Stimulated activated CD4-positive, alpha-beta T cell treated with anti-CD3 and anti-CD28 coated beads, TNF-alpha, amount 100 ng/mL, for 1 hour (primary cell): ENCODE results near the gene GAL3ST1.
"Not testable (repeated sequence)": the region's sequence is repeated elsewhere in the genome, so short reads cannot be mapped to it uniquely, and the experiment has no call there.

Source experiments
- DNase-seq, 3 donors: peaks; one replicate each; pipeline ENCODE4 v3.0.0-alpha.2; 2020; ENCODE audit warnings: low read depth in 3 of 3, low spot score in 1 of 3

GAL3ST1 gene

DNA sequence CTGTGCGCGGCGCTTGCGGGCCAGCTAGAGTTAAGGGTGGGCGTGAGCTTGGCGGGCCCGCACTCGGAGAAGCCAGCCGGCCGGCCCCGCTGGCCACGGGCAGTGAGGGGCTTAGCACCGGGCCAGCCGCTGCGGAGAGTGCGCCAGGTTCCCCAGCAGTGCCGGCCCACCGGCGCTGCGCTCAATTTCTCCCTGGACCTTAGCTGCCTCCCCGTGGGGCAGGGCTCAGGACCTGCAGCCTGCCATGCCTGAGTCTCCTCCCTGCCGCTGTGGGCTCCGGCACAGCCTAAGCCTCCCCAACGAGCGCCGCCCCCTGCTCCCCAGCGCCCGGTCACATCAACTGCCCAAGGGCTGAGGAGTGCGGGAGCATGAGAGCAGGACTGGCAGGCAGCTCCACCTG, 22.4 kb upstream of the GAL3ST1 start:
- no peak for DNase-seq

DNA sequence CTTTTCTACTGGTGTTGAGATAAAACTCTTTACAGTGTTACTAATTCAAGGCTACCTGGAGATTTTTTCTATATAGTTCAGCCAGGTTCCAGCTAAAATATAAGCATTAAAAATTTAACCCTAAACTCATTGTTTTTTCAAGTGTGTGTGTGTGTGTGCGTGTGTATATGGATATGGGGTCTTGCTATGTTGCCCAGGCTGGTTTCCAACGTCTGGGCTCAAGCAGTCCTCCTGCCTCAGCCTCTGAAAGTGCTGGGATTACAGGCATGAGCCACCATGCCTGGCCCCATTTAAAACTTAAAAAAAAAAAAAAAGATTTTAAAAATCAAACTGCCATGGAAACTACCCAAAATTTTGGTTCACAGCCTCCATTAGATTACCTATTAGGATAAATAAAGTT, 21.7 kb upstream of the GAL3ST1 start:
- no peak for DNase-seq

DNA sequence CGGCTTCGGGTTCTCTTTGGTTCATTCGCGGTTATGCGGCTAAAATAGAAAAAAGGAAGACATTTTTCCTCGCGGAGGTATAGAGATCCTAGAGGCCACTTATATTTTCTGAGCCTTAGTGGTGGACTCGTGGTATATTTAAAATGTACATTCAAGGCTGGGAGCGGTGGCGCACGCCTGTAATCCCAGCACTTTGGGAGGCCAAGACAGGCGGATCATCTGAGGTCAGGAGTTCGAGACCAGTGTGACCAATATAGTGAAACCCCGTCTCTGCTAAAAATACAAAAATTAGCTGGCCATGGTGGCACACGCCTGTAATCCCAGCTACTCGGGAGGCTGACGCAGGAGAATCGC, 17.9 kb upstream of the GAL3ST1 start:
- DNase-seq, result not testable (repeated sequence)

DNA sequence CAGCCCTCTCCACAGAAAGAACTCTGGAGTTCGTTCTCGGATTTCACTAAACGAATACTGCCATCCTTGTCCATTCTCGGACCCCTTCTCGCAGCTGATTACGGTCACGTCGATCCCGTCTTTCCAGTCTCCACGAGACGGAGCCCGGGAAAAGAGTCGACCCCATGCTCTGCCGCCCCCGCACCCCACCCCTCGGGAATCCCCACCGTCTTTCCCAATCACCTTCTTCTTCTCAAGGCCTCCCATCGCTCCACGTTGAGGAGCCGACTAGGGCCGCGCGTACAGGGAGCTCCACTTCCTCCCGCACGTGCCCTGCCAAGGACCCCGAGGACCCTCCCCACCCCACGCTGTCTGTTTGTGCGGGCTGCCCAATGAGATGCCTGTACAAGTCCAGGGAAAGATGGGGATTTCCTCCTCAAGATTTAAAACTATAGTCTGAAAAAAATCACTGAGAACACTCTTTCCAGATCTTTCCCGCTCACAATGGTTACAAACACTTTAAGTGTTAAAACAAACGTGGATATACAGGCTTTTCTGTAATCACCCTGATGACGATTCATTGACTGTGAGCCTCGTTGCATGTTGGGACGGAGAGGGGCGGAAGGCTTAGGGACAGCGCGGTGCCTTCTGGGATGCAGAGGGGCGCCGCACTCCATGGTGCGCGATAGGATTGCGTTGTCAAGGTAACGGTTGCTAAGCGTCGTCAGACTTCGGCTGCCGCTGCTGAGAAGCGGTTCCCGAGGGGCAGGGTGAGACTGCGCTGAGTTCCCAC, 17.3 kb upstream of the GAL3ST1 start, which contains the start of gene PES1:
Gene PES1 (minus strand): TSS at position 323 of the 772 bp plus-strand sequence. CDS start 77 bp downstream, at position 246.
- DNase-seq, result peak; percentile 83 to 93 (median 92)

DNA sequence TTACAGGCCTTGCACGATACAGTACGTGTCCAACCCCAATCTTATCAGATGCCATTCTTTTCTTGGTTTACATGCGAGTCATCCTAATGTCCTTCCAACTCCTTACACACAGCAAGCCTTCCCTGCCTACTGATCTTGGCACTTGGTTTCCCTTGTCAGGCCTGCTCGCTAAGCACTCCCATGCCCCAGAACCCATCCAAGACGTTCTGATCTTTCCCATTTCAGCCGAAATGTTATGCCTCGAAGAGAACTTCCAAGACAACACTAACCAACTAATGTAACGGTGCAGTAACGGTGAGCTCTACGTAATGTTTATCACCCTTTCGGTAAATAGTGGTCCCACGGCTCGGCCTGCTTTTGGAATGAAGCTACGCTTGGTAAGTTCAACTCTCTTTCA, 16.7 kb upstream of the GAL3ST1 start:
- DNase-seq, result no peak

DNA sequence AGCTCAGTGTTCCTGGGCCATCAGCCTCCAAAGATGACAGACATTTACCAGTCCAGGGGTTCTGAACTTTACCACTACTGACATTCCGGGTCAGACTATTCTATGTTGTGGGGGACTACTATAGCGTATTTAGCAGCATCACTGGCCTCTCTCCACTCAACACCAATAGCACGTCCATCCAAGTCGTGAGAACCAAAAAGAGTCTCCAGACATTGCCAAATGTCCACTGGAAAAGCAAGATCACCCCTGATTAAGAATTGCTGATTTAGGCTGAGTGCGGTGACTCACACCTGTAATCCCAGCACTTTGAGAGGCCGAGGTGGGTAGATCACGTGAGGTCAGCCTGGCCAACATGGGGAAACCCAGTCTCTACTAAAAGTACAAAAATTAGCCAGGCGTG, 11.9 kb upstream of the GAL3ST1 start:
- no peak for DNase-seq

DNA sequence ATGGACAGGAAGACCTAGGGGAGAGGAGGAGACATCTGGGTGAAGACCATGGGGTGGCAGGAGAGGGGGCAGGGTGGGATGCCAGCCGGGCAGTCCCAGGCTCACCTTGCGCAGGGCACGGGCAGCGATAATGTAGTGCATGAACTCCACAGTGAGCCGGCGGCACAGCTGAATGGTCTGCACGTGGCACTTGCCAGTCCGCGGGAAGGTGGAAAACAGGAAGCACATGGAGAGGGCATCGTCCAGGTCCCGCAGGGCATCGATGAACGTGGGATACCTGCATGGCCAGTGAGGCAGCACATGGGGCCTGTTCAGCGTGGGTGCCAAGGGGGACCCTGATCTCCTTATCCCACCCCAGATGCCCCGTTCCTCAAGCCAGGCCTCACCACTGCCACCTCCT, 10.0 kb upstream of the GAL3ST1 start:
- no peak for DNase-seq

DNA sequence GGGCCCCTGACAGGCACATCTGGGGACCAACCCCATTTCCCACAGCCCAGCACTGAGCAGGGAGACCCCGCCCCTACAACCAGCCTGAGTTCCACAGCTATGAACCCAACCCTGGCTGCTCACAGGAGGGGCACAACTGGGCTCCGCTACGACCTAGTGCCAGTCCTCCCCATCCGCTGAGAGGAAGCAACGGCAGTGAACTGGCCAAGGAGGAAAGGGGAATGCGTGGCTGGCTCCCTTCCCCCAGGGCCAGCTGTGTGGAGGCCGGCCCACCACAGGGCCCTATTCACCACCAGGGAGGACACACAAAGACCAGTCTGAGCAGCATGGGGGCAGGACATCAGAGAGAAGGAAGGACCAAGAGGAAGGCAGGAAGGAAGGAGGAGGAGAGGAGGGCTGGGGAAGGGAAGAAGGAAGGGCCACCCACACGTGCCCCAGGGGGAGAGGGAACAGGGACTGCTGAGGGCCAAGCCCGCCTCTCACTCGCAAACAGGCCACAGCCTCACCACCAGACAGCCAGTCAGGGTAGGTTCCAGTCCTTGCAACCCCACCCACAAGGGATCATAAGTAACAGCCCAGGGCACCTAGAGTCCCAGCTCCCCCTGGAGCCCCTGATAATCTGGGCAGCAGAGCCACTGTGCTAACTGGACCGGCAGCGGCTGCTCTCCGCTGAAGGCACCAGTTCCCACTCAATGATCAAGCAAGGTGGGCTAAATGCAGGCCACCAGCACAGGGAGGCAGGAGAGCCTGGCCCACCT, 8.5 kb upstream of the GAL3ST1 start:
- DNase-seq, result no peak

DNA sequence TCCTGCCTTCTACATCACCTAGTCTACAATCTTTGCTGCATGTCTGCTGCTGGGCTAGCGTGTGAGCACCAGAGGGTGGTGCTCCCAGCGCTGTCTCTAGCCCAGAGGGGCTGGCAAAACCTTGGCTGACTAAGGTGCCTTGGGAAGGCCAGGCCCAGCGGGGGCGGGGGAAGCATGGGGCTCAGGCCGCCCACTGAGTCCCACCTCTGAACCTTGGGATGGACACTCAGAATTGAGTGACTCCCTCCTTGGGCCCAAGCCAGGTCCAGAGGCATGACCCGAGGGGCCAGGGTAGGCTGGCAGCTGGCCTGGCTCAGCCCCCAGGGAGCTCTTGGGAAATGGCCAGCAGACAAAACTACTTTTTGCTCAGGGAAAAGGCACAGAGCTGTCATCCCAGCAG, 7.6 kb upstream of the GAL3ST1 start:
- DNase-seq, result no peak

DNA sequence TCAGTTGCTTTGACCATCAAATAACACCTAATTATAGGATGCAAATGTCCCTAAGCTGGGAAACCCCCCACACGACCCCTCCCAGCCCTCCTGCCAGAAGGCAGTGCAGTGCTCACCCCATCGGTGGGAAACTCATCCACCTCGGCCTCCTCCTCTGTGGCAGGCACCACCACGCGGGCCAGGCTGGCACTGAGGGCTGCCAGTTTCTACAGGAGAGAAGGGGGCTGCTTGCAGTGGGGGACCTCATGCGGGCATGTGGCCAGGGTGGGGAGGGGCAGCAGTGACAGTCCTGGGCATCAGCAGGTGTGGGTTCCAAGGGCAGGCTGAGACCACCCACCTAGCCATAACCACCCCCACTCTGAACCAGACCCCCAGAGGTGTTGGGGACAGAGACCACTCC, 6.4 kb upstream of the GAL3ST1 start:
- no peak for DNase-seq

DNA sequence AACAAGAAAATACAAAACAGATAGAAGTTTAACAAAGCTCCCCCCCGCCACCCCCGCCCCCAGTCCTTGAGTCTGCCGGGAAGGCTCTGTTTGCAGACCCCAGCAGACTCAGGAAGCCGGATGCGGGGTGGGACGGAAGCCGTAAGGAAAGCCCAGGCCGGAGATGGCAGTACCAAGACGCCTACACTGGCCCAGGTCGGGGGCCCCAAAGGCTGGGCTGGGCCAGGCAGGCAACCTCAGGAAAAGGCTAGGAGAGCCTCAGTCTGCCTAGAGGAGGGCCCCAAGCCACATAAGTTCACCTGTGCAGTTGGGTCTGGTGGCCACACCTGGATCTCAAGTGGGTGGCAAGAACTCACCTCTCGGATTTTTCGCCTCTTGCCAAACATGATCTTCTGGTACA, 4.0 kb upstream of the GAL3ST1 start:
- no peak for DNase-seq

DNA sequence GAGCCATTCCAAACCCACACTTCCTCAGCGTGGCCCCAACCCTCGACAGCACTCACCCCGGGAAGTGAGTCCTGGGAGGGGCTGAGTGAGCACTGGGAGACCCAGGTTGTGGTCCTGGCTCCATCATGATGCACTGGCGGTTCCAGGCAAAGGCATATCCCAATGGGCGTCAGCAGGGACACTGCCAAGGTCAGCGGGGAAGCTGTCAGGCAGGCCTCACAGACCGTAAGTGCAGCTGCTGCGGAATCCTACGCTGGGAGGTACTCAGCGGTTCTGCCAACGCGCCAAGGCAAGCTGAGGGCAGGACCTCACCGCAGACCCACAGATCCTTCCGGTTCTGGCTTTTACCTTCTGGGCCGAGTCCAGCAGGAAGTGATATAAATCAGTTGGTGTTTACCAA, 1.4 kb upstream of the GAL3ST1 start:
- DNase-seq, result no peak

DNA sequence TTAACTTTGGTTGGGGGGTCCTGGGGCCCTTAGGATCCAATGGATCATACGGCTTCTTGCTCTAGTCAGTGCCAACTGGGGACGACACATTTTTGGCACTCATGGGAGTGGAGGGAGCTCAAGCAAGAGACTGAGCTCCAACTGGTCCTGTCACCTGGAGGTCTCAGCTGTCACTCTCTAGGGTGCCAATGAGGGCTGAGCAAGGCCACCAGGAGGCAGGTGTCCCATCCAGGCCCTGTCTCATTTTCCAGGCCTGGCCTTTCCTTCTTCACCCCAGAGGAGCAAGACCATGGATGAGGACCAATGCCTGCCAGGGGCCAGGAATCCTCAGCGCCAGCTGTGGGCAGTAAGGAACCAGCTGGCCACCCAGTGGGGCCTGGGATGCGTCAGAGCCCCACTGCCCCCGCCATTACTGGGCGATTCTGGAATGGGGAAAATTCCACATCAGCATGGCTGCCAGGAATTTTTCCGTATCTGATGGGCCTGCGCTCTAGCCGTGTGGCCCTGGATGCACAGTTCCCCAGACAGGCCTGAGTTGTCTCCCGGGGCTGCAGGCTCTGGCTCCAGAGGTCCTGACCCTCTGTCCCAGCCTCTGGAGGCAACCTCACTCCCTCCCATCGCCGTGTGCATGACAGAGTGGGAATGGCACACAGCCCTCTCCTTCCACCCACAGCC, 669 bp upstream of the GAL3ST1 start:
- DNase-seq, result no peak

DNA sequence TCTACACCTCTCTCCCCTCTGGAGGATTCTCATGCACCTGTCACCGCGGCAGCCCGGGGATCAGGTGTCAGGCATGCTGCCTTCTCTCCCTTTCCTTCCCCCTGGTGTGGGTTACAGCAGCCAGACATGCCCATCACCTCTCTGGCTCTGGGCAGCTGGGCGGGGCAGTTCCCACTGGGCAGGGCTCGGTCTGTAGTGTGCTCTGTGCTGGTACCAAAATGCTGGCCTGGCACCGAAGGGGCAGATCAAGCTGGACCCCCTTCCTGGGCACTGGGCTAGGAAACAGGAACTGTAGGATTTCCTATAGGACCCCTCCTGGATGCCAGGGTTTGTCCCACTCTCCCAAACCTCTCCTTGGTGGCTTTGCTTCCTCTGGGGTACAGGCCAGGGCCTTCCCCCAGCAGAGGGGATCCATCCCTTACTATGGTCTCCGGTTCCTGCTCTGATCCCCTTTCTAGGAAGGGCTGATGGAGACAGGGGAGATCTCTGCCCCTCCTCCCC, 821 bp downstream of the GAL3ST1 start:
- no peak for DNase-seq

DNA sequence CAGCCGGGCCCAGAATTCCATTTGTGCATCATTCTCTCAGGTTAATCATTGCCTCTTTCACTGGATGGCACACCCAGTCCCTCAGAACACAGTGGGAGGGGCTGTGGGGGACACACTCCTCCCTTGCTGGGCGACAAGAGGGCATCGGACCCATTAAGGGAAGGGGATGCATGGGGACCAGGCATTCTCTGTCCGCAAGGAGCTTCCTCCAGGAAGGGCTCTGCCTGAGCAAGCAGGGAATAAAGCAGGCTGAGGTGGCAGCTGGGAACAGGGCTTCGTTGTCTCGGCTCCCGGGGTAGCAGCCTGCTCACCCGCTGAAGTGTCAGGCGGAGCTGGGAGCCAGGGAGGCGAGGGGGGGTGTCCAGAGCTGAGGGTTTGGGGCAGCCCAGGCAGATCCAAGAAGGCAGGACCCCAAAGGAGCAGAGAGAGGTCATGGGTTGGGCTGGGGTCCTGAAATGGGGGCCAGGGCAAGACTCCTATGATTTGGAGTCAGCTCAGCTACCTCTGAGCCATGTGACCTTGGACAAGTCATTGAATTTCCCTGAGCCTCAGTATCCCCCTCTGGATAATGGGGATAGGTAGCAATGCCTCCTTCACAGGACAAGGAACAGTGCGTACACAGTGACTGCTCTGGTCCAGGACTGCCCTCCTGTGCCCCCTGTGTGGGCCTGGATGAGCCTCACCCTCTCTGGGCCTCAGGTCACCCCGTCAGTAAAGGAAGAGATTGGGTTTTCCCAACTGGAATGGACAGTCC, 1.4 kb downstream of the GAL3ST1 start:
- no peak for DNase-seq

DNA sequence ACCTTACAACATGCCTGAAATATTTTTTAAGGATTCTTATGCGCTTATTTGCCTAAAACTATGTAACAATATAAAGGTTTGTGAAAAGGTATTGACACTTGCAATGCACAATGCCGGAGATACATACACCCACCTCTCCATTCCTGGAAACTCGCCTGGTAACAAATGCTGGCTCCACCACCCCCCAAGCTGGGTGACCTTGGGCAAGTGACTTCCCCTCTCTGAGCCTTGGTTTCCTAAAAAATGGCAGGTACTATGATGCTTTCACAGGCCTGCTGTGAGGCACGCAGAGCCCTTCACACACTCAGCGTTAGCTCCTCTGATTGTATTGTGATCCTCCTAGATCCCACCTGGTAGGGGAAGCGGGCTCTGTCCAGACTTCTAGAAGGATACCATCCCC, 2.3 kb downstream of the GAL3ST1 start:
- no peak for DNase-seq

DNA sequence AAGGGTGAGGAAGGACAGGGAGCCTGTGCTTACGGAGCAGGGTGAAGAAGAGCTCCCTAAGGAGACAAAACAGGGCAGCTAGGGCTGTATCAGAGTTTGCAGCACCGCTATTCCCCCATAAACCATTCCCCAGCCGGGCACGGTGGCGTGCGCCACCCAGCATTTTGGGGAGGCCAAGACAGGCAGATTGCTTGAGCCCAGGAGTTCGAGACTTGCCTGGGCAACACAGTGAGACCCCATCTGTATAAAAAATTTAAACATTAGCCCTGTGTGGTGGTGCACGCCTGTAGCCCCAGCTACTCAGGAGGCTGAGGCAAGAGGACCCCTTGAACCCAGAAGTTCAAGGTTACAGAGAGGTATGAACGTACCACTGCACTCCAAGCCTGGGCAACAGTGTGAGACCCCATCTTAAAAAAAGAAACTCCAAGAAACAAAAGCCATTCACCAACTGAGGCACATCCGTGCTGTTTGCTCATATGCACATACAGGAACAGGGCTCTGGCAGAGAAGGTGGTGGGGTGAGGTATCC, 4.7 kb downstream of the GAL3ST1 start:
- DNase-seq, result no peak

DNA sequence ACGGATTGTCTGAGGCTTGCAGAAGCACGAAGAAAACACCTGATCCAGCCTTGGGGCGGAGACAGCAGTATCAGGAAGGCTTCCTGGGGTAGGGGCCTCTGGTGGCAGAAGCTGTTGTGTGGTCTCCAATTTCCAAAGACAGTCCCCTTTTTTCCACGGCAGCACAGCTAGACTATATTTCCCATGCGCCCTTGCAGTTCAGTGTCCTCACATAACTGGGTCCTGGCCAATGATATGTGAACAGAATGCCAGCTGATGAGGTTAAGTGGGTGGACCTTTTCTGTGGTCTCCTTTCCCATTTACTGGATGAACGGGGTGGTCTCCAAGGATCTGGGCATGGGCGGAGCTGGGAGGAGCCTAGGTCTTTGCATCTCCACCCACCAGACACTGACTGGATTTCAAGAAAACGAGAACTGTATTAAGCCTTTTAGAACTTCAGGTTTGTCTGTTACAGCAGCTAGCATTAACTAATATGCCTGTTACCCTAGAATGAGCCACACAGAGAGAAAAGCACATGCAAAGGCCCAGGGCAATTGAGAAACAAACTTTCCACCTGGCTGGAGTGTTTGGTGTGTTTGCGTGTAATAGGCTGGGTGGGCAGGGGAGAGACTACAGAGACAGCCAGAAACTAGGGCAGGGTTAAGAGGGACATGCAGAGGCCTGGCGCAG, 6.2 kb downstream of the GAL3ST1 start:
- DNase-seq, result no peak

DNA sequence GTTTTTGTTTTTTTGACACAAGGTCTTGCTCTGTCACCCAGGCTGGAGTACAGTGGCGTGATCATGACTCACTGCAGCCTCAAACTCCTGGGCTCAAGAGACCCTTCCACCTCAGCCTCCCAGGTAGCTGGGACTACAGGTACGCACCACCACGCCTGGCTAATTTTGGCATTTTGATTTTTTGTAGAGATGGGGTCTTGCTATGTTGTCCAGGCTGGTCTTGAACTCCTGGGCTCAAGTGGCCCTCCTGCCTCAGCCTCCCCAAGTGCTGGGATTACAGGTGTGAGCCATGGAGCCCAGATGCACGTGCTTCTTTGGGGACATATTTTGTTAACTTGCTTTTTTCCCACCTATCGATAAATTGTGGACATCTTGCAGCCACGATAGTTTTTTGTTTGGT, 7.2 kb downstream of the GAL3ST1 start:
- not testable (repeated sequence) for DNase-seq

DNA sequence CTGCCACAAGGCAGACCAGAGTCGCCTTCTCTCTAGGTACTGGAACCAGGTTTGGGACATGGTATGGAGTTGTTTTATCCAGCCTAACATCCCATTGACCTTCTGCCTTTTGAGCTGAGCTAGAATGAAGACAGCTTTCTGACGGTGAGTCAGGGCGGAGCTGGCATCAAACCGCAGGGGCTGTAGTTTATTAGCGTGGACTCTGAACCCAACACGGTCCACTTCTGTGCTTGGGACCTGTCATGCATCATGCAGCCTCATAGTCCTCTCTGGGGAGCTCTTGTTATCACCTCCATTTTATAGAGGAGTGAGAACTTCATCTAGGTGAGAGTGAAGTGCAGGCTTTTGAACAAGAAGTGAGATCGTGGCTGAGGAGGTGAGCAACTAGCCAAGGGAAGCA, 8.3 kb downstream of the GAL3ST1 start:
- DNase-seq, result no peak
